ENCODE data around the gene TEAD4. TPM values are rescaled to one million over a fixed set of nuclear protein-coding genes. Genes with fewer than 3 reads are reported as not detected.
A peak's percentile ranks its signal among the peaks of the same experiment; 100 is the strongest.

TEAD4 gene
- total RNA-seq, 2 donors from 2014 or later = 35.7 to 82.5 TPM

DNA sequence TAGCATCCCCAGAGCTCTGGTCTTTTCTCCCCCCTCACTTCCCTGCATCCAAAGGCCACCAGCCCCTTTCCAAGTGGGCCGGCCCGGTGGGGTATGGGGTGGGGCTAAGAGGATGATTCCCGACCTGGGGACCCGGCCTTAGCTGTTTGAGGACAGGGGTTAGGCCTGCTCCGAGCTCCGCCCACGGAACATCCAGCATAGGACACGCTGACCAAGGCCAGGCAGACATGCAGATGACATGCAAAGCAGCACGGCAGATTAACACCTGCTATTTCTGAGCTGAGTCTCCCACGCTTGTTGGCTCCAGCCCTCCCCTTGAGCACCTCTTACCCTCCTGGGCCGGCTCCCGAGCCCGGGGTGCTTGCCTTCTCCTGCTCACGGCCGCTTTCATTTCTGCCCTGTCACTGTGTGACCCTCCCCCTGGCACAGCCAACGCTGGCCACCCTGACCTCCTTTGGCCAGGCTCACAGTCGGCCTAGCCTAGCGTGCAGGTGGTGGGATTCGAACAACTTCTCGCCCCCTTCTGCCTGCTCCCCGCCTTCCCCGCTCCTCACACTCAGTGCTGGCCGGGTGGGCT lies 40.2 kb downstream of the TEAD4 start:
- H3K9me3 ChIP-seq (ENCODE audit: control insufficient read depth, low read length) = no peaks in the 10 kb centered on the region
- H3K4me1 ChIP-seq (ENCODE audit: control insufficient read depth, insufficient read depth, low read length) = peaks cover 3% of the 10 kb centered on the region
- Mint-ChIP-seq H3K4me3 (no peak overlapping the region), H3K4me1 (peaks cover 29% of the 10 kb centered on the region), H3K36me3 (ENCODE audit: low read depth) (peaks cover 62% of the 10 kb centered on the region), H3K9me3 (no peaks in the 10 kb centered on the region), H3K27me3 (ENCODE audit: insufficient read depth) (no peaks in the 10 kb centered on the region), H3K27ac (peak overlapping the region; percentile 56)
- DNase-seq = peak; percentile 96
- H3K27me3 ChIP-seq (ENCODE audit: control insufficient read depth, insufficient read depth, low read length, poor library complexity, severe bottlenecking) = no peaks in the 10 kb centered on the region
- no peak overlapping the region for H3K27ac ChIP-seq (ENCODE audit: low read depth, low read length)
- no peak for TF ChIP-seq CTCF (conservative IDR thresholded peaks at IDR 0.05)
- H3K9ac ChIP-seq (ENCODE audit: extremely low read depth, low read length, poor library complexity, severe bottlenecking) = no peak overlapping the region
- 79 to 83% methylated on average over 21 to 23 of the region's 23 CpGs for WGBS, 2 experiments (ENCODE audit: insufficient coverage in 1 of 2, insufficient read length in 1 of 2)
- H3K4me3 ChIP-seq (ENCODE audit: low read length) = no peak overlapping the region
- H3K36me3 ChIP-seq (ENCODE audit: control insufficient read depth, insufficient read depth, low read length) = peaks cover 43% of the 10 kb centered on the region

- H3K4me3 ChIP-seq (ENCODE audit: low read length) = no peak overlapping the region
- no peaks in the 10 kb centered on the region for H3K9me3 ChIP-seq (ENCODE audit: control insufficient read depth, low read length)
- no peak overlapping the region for H3K27ac ChIP-seq (ENCODE audit: low read depth, low read length)
- peak overlapping the region; percentile 14 for H3K27ac Mint-ChIP-seq
- no peaks in the 10 kb centered on the region for H3K27me3 Mint-ChIP-seq (ENCODE audit: insufficient read depth)
- no peaks in the 10 kb centered on the region for H3K27me3 ChIP-seq (ENCODE audit: control insufficient read depth, insufficient read depth, low read length, poor library complexity, severe bottlenecking)
- H3K4me1 ChIP-seq (ENCODE audit: control insufficient read depth, insufficient read depth, low read length) = peaks cover 3% of the 10 kb centered on the region
- 75 to 76% methylated on average over 11 to 13 of the region's 13 CpGs for WGBS, 2 experiments (ENCODE audit: insufficient coverage in 1 of 2, insufficient read length in 1 of 2)
- peak; percentile 86 for DNase-seq
- H3K36me3 Mint-ChIP-seq (ENCODE audit: low read depth) = peaks cover 62% of the 10 kb centered on the region
- H3K9me3 Mint-ChIP-seq = no peaks in the 10 kb centered on the region
- H3K4me1 Mint-ChIP-seq = peaks cover 29% of the 10 kb centered on the region
- no peak overlapping the region for H3K9ac ChIP-seq (ENCODE audit: extremely low read depth, low read length, poor library complexity, severe bottlenecking)
- H3K4me3 Mint-ChIP-seq = no peak overlapping the region
- H3K36me3 ChIP-seq (ENCODE audit: control insufficient read depth, insufficient read depth, low read length) = peaks cover 38% of the 10 kb centered on the region
- TF ChIP-seq CTCF (conservative IDR thresholded peaks at IDR 0.05) = peak; percentile 76
These were observed 41.5 kb downstream of the TEAD4 start for GRCh38 chr12:3000548-3001275.

- peaks cover 58% of the 10 kb centered on the region for H3K36me3 Mint-ChIP-seq (ENCODE audit: low read depth)
- H3K27me3 Mint-ChIP-seq (ENCODE audit: insufficient read depth) = no peaks in the 10 kb centered on the region
- no peak overlapping the region for H3K4me3 Mint-ChIP-seq
- Histone ChIP-seq H3K36me3 (ENCODE audit: control insufficient read depth, insufficient read depth, low read length) (peaks cover 34% of the 10 kb centered on the region), H3K4me3 (ENCODE audit: low read length) (no peak overlapping the region), H3K27ac (ENCODE audit: low read depth, low read length) (no peak overlapping the region), H3K27me3 (ENCODE audit: control insufficient read depth, insufficient read depth, low read length, poor library complexity, severe bottlenecking) (no peaks in the 10 kb centered on the region), H3K4me1 (ENCODE audit: control insufficient read depth, insufficient read depth, low read length) (peaks cover 3% of the 10 kb centered on the region), H3K9me3 (ENCODE audit: control insufficient read depth, low read length) (no peaks in the 10 kb centered on the region), H3K9ac (ENCODE audit: extremely low read depth, low read length, poor library complexity, severe bottlenecking) (no peak overlapping the region)
- no peaks in the 10 kb centered on the region for H3K9me3 Mint-ChIP-seq
- 94 to 98% methylated on average over 5 of the region's 5 CpGs for WGBS, 2 experiments (ENCODE audit: insufficient coverage in 1 of 2, insufficient read length in 1 of 2)
- peaks cover 24% of the 10 kb centered on the region for H3K4me1 Mint-ChIP-seq
- TF ChIP-seq CTCF (conservative IDR thresholded peaks at IDR 0.05) = no peak
- peak overlapping the region; percentile 31 for H3K27ac Mint-ChIP-seq
- DNase-seq = peak; percentile 47
These were observed 43.4 kb downstream of the TEAD4 start for GRCh38 chr12:3002646-3003045.
